Caco-2 (cell line): ENCODE results near the gene ZNF503. TPM values are rescaled to one million over a fixed set of nuclear protein-coding genes. Genes with fewer than 3 reads are reported as not detected.

Experiments used
- BruUV-seq: library from RNA; stranded (reverse); fragments of 400-500 nt; replicated peaks from 2 replicates; lab custom pipeline; 2021; lab: Mats Ljungman, UMichigan
- CTCF ChIA-PET: fragments of 300-600 bp; sonication (Branson Sonifier 250); formaldehyde crosslinking; loops from one replicate; lab custom pipeline; 2022; ENCODE audit warnings: antibody characterized with exemption; lab: Charles Lee
- POLR2A ChIA-PET: fragments of 300-600 bp; sonication (Branson Sonifier 250); formaldehyde crosslinking; loops from one replicate; lab custom pipeline; 2022; ENCODE audit warnings: antibody characterized with exemption; lab: Charles Lee
- DNase-seq, 2 experiments: peaks; one replicate each; pipeline versions ENCODE4 v3.0.0 to v3.0.0-alpha.2; 2020 to 2022
- H3K27me3 ChIP-seq: replicated peaks from 2 replicates; pipeline ENCODE4 v1.6.0; 2011; ENCODE audit warnings: low read length; ENCODE audit not compliant: control insufficient read depth, insufficient read depth
- H3K36me3 ChIP-seq: 2 replicates; pipeline ENCODE4 v1.5.1; 2011; ENCODE audit warnings: low read length; ENCODE audit not compliant: control insufficient read depth, insufficient read depth
- H3K4me1 ChIP-seq: fragments of 250-450 bp; sonication (Bioruptor Pico); 2 replicates; pipeline ENCODE4 v1.5.1; 2020; ENCODE audit warnings: mild to moderate bottlenecking
- H3K4me3 ChIP-seq: 2 replicates; pipeline ENCODE4 v1.5.1; 2011; ENCODE audit warnings: low read depth, mild to moderate bottlenecking, control low read depth, low read length
- H3K9me3 ChIP-seq: fragments of 250-450 bp; sonication (Bioruptor Pico); 2 replicates; pipeline ENCODE4 v1.5.1; 2020; ENCODE audit warnings: mild to moderate bottlenecking, moderate library complexity
- H3K27ac Mint-ChIP-seq: one replicate; pipeline ENCODE4 v1.8.0; 2022; ENCODE audit warnings: mixed read lengths; ENCODE audit not compliant: unreplicated experiment
- H3K27me3 Mint-ChIP-seq: one replicate; pipeline ENCODE4 v1.8.0; 2022; ENCODE audit warnings: mixed read lengths; ENCODE audit not compliant: insufficient read depth, unreplicated experiment
- H3K36me3 Mint-ChIP-seq: one replicate; pipeline ENCODE4 v1.8.0; 2022; ENCODE audit warnings: mild to moderate bottlenecking, mixed read lengths; ENCODE audit not compliant: insufficient read depth, unreplicated experiment
- H3K4me1 Mint-ChIP-seq: one replicate; pipeline ENCODE4 v1.8.0; 2022; ENCODE audit warnings: low read depth, mixed read lengths; ENCODE audit not compliant: unreplicated experiment
- H3K4me3 Mint-ChIP-seq: one replicate; pipeline ENCODE4 v1.8.0; 2022; ENCODE audit warnings: mild to moderate bottlenecking, moderate library complexity, mixed read lengths; ENCODE audit not compliant: unreplicated experiment
- H3K9me3 Mint-ChIP-seq: one replicate; pipeline ENCODE4 v1.8.0; 2022; ENCODE audit warnings: mixed read lengths; ENCODE audit not compliant: unreplicated experiment
- CTCF ChIP-seq, 2 experiments: fragments of 200-600 bp in 1 of 2; IDR thresholded peaks; 1 replicate in 1 of 2; 2 replicates in 1 of 2; pipeline versions ENCODE4 v1.5.1 to v1.8.0; 2011 to 2022; ENCODE audit warnings: antibody characterized with exemption in 1 of 2, control low read depth in 1 of 2, inconsistent platforms in 1 of 2, low read depth in 1 of 2, low read length in 1 of 2, mild to moderate bottlenecking in 1 of 2, moderate library complexity in 1 of 2; ENCODE audit not compliant: insufficient read depth in 1 of 2, severe bottlenecking in 1 of 2, unreplicated experiment in 1 of 2
- intact Hi-C: fragments of 100-400 bp; cut with micrococcal nuclease; formaldehyde crosslinking; loops from one replicate; pipeline ENCODE4 v1.10.0; 2022; ENCODE audit not compliant: unreplicated experiment
- total RNA-seq: library from RNA; stranded (reverse); gene quantifications from 2 replicates; pipeline ENCODE4 v1.2.3, GENCODE V29; 2022

The ZNF503 gene
- total RNA-seq, 1 experiment from 2014 or later, result 35.5 TPM

GRCh38 chr10:75400163-75400770, 1.3 kb downstream of the ZNF503 start:
- Mint-ChIP-seq H3K4me3 (peak overlapping the region; percentile 94), H3K27me3 (no peaks in the 10 kb centered on the region), H3K36me3 (peaks cover 89% of the 10 kb centered on the region), H3K9me3 (no peaks in the 10 kb centered on the region), H3K4me1 (peaks cover under 1% of the 10 kb centered on the region), H3K27ac (peak overlapping the region; percentile 70)
- TF ChIP-seq CTCF (IDR thresholded peaks at IDR 0.05; ENCODE audit: insufficient read depth in 1 of 2, low read depth in 1 of 2, low read length in 1 of 2, severe bottlenecking in 1 of 2, unreplicated experiment in 1 of 2), result peak in 1 of 2 experiments; percentile 1
- Histone ChIP-seq H3K4me3 (peak overlapping the region; percentile 99), H3K9me3 (no peaks in the 10 kb centered on the region), H3K36me3 (peaks cover 4% of the 10 kb centered on the region), H3K4me1 (peaks cover under 1% of the 10 kb centered on the region), H3K27me3 (no peaks in the 10 kb centered on the region)
- no peak for DNase-seq
- CTCF ChIA-PET, result interaction anchor here (0.7 to 1.6 kb wide), 3 partner anchors 30 to 510 kb away, joined by 3 to 5 read pairs (median 4); no protein-coding TSS in a partner anchor
- POLR2A ChIA-PET, result no interaction called here
- no TSS peak for BruUV-seq
- intact Hi-C loops, result loop anchor here (1.0 to 10.0 kb wide), 6 partner anchors 225 to 1145 kb away; no protein-coding TSS in a partner anchor

- Mint-ChIP-seq H3K9me3 (no peaks in the 10 kb centered on the region), H3K36me3 (peaks cover 89% of the 10 kb centered on the region), H3K27me3 (no peaks in the 10 kb centered on the region), H3K4me3 (peak overlapping the region; percentile 94), H3K4me1 (peaks cover 7% of the 10 kb centered on the region), H3K27ac (peak overlapping the region; percentile 70)
- H3K27me3 ChIP-seq, result no peaks in the 10 kb centered on the region
- no TSS peak for BruUV-seq
- POLR2A ChIA-PET, result no interaction called here
- H3K36me3 ChIP-seq, result peaks cover 5% of the 10 kb centered on the region
- H3K4me3 ChIP-seq, result peak overlapping the region; percentile 99
- intact Hi-C loops, result loop anchor here (1.0 to 10.0 kb wide), 6 partner anchors 225 to 1145 kb away; no protein-coding TSS in a partner anchor
- H3K9me3 ChIP-seq, result no peaks in the 10 kb centered on the region
- H3K4me1 ChIP-seq, result no peaks in the 10 kb centered on the region
- peak; percentile 65 to 70 for TF ChIP-seq CTCF (IDR thresholded peaks at IDR 0.05; ENCODE audit: insufficient read depth in 1 of 2, low read depth in 1 of 2, low read length in 1 of 2, severe bottlenecking in 1 of 2, unreplicated experiment in 1 of 2)
- CTCF ChIA-PET, result interaction anchor here (0.7 to 1.6 kb wide), 3 partner anchors 31 to 511 kb away, joined by 3 to 5 read pairs (median 4); no protein-coding TSS in a partner anchor
- DNase-seq, result peak; percentile 75 to 81
Measured at GRCh38 chr10:75399461-75400162, 2.0 kb downstream of the ZNF503 start.

GRCh38 chr10:75398692-75399460, 2.7 kb downstream of the ZNF503 start:
- Histone ChIP-seq H3K36me3 (peaks cover 5% of the 10 kb centered on the region), H3K4me3 (peak overlapping the region; percentile 99; the same call in 1 of the 2 replicates), H3K27me3 (no peaks in the 10 kb centered on the region), H3K9me3 (no peaks in the 10 kb centered on the region), H3K4me1 (no peaks in the 10 kb centered on the region)
- no peak for DNase-seq
- peaks cover 7% of the 10 kb centered on the region for H3K4me1 Mint-ChIP-seq
- TF ChIP-seq CTCF (IDR thresholded peaks at IDR 0.05; ENCODE audit: insufficient read depth in 1 of 2, low read depth in 1 of 2, low read length in 1 of 2, severe bottlenecking in 1 of 2, unreplicated experiment in 1 of 2), result no peak
- intact Hi-C loops, result no loop called here
- POLR2A ChIA-PET, result no interaction called here
- no peaks in the 10 kb centered on the region for H3K9me3 Mint-ChIP-seq
- CTCF ChIA-PET, result no interaction called here
- H3K36me3 Mint-ChIP-seq, result peaks cover 86% of the 10 kb centered on the region
- no TSS peak for BruUV-seq
- no peak overlapping the region for H3K27ac Mint-ChIP-seq
- H3K4me3 Mint-ChIP-seq, result peak overlapping the region; percentile 55
- no peaks in the 10 kb centered on the region for H3K27me3 Mint-ChIP-seq
